ENCODE data around the gene TEDC2.
A peak's percentile ranks its signal among the peaks of the same experiment; 100 is the strongest.

TEDC2 gene

DNA sequence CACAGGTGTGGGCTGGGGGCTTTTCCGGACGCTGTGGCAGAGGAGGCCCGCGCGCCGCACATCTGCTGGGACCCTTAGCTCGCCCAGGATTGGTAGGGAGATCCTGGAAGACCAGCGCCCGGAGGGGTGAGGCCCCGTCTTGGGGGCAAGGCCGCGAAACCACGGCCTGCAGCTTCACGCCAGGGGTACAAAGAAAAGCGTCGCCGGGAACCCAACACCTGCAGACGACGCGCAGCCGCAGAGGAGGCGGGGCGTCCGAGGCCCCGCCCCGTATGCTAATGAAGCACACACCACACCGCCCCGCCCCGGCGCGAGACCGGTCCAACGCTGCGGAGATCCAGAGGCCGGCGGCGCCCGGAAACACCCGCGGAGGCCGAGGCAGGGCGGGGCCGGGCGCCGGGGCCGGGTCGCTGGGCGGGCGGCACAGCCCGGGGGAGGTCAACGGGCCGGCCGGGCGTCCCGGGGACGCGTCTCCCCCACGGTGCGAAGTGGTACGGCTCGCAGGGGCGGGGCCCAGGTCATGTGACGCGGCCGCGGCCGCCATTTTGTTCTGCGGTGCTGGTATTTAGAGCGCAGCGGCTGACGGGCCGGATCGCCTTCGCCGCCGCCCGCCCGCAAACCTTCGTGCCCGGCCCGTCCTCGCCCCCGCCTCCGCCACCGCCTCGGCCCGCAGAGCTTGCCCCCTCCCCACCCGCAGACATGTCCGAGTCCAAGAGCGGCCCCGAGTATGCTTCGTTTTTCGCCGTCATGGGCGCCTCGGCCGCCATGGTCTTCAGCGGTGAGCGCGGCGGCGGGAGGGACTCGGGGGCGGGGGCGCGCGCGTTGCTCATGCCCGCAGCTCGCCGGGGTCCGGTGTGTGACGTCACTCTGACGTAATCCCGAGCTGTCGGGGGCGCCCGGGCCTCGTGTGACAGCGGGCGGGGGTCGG, 53.8 kb downstream of the TEDC2 start, which contains the start of gene ATP6V0C:
ATP6V0C (plus strand) TSS at position 548 of the 928 bp plus-strand sequence; CDS start at position 700, 152 bp downstream.
- DNase-seq (ENCODE audit: low spot score) = peak; percentile 95

Measured in kidney tubule cell (primary cell).